ENCODE measurements around the gene DLGAP1.

- TF ChIP-seq, protein P1, sequence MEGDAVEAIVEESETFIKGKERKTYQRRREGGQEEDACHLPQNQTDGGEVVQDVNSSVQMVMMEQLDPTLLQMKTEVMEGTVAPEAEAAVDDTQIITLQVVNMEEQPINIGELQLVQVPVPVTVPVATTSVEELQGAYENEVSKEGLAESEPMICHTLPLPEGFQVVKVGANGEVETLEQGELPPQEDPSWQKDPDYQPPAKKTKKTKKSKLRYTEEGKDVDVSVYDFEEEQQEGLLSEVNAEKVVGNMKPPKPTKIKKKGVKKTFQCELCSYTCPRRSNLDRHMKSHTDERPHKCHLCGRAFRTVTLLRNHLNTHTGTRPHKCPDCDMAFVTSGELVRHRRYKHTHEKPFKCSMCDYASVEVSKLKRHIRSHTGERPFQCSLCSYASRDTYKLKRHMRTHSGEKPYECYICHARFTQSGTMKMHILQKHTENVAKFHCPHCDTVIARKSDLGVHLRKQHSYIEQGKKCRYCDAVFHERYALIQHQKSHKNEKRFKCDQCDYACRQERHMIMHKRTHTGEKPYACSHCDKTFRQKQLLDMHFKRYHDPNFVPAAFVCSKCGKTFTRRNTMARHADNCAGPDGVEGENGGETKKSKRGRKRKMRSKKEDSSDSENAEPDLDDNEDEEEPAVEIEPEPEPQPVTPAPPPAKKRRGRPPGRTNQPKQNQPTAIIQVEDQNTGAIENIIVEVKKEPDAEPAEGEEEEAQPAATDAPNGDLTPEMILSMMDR (IDR thresholded peaks at IDR 0.05; ENCODE audit: low read depth, low read length, missing input control): no peak
- TF ChIP-seq REST (IDR thresholded peaks at IDR 0.05): no peak
- TF ChIP-seq GABPA (IDR thresholded peaks at IDR 0.05 in 1 of 2, conservative IDR thresholded peaks at IDR 0.05 in 1 of 2): no peak
- no peak for TF ChIP-seq NR2F2 (IDR thresholded peaks at IDR 0.05)
- TF ChIP-seq RAD21 (IDR thresholded peaks at IDR 0.05): no peak
- TF ChIP-seq YY1 (IDR thresholded peaks at IDR 0.05): no peak
- no peak for TF ChIP-seq FOXA2 (IDR thresholded peaks at IDR 0.05)
- TF ChIP-seq, protein P2, sequence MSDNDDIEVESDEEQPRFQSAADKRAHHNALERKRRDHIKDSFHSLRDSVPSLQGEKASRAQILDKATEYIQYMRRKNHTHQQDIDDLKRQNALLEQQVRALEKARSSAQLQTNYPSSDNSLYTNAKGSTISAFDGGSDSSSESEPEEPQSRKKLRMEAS (IDR thresholded peaks at IDR 0.05): no peak
These were observed 855.2 kb downstream of the DLGAP1 start for GRCh38 chr18:3599861-3600260.

All from liver (tissue), 3 donors.